Measurements from ENCODE around the gene HAUS1.

DNA sequence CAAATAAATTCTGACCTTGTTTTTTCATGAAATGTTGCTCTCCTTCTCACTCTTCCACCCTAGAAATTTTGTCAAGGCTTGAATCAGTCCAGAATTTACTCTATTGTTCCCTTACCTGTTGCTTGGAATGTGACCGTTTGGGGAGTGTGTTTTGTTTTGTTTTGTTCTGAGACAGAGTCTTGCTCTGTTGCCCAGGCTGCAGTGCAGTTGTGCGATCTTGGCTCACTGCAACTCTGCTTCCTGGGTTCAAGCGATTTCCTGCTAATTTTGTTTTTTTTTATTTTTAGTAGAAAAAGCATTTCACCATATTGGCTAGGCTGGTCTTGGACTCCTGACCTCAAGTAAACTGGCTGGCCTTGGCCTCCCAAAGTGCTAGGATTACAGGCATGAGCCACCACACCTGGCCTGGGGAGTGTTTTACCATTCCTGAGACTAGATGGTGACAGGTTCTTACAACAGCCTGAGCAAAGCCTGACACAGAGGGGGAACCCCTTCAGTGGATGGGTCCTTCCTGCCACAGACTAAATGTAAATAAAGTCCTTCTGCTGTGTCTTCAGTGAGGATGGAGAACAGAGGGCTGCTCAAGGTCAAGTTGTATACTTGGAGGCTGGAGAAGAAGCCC is 52.0 kb downstream of the HAUS1 start:
- no peak for TF ChIP-seq CTCF (conservative IDR thresholded peaks at IDR 0.05)
- TF ChIP-seq EZH2 (IDR thresholded peaks at IDR 0.05; ENCODE audit: low read depth) = no peak

Data from PC-9 (cell line).